Ureter (tissue), 1 donor: ENCODE data around the gene RIPOR1. TPM values are rescaled to one million over a fixed set of nuclear protein-coding genes. Genes with fewer than 3 reads are reported as not detected.

Experiments
- DNase-seq: peaks from one replicate; pipeline ENCODE4 v3.0.0-alpha.2; 2020; ENCODE audit warnings: low spot score
- total RNA-seq: library from RNA; stranded (reverse); gene quantifications from one replicate; pipeline ENCODE4 v1.2.4, GENCODE V29; 2023
- donor health status: DM: yes; HTN: yes; CAD: no.

The RIPOR1 gene
- total RNA-seq, 1 donor from 2014 or later = 57.6 TPM

DNA sequence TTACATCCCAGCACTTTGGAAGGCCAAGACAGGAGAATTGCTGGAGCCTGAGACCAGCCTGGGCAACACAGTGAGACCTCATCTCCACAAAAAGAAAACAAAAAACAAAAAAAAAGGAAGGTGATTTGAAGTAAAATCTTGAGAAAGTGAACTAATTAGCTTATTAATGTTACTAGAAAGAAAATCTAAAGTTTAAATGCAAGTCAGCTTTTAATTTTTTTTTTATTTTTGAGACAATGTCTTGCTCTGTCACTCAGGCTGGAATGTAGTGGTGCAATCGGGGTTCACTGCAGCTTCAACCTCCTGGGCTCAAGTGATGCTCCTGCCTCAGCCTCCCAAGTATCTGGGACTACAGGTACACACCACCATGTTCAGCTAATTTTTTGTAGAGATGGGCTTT, 30.2 kb downstream of the RIPOR1 start:
- no peak for DNase-seq

DNA sequence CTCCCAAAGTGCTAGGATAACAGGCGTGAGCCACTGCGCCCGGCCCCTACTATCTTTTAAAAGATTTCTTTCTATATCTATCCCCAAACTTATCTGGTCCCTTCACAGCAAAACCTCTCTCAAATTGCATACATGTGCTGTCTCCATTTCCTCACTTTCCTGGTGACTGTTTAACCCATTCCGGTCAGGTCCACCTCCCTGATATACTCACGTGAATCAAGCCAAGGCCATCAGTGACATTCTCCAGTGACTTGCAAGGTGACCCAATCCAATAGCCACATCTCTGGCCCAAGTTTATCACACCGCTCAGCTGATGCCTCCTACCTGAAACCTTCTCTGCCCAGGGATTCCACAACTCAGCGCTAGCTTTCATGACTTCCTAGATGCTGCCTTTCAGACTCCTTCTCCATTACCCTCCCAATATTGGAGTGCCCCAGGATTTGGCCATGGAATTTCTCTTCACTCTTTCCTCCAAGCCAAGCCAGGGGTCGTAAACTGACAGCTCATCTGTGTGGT, 32.3 kb downstream of the RIPOR1 start:
- no peak for DNase-seq

DNA sequence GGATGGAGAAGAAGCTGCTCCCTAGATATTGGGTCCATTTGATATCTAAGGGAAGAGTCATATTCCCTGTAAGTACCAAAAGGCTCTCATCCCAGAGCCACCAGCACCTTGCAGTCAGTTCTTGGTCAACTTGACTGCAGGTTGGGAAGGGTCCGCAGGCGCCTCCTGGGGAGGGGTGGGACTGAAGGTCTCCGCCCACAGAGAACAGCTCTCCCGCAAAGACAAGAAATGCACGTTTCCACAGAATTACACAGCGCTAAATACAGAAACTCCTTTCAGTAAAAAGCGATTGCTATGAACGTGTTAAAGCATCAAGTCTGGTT, 32.8 kb downstream of the RIPOR1 start:
- no peak for DNase-seq

DNA sequence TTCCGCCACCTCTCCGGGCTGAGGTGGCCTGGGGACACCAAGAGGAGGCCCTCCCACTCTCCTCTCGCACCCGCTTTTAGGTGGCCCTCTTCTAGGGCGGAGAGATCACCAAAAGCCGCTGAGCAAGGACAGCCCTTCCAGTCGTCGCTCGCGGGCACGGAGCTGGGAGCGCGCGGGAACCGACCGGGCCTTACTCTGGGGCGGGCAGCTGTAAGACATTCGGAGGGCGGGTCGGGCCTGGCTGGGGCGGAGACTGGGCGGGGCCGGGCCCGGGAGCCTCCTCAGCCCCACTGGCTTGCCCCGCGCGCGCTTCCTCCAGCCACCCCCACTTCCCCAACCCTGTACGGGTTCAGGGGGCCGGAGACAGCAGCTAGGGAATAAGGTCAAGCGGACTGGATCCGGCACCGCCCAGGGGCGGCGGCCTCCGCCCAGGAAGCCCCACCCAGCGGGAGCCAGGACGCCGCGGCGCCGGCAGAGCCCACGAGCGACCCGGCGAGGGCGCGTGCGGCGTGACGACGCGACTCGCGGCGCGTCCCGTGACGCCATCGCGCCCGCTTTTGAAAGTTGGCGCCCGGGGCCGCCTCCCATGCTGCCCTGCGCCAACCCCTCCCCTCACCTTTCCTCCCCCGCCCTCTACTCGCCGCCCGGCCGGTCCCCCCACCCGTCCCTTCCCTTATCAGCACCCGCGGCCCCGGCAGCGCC, 33.3 kb downstream of the RIPOR1 start:
- DNase-seq = peak; percentile 97

DNA sequence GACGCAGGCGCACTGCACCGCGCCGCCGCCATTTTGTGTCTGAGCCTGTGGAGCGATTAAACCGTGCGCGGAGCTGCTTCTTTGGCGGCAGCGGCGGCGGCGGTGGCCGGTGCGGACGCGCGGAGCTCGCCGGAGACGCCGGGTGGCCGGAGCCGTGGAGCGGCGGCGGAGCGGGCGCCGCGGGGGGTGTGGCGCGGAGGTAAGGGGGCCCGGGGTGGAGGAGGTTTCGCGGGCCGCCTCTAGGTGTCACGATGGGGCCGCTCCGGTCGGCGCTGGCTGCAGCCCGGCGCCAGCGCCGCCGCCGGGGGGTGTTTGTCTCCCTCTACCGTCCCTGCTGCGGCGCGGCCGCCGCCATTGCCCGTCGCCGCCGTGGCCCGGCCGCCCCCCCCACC, 33.9 kb downstream of the RIPOR1 start, which contains the start of gene CTCF:
CTCF (plus strand) TSS at position 1 of the 392 bp plus-strand sequence. CDS start 48,307 bp downstream, outside the sequence.
- DNase-seq = peak; percentile 83

DNA sequence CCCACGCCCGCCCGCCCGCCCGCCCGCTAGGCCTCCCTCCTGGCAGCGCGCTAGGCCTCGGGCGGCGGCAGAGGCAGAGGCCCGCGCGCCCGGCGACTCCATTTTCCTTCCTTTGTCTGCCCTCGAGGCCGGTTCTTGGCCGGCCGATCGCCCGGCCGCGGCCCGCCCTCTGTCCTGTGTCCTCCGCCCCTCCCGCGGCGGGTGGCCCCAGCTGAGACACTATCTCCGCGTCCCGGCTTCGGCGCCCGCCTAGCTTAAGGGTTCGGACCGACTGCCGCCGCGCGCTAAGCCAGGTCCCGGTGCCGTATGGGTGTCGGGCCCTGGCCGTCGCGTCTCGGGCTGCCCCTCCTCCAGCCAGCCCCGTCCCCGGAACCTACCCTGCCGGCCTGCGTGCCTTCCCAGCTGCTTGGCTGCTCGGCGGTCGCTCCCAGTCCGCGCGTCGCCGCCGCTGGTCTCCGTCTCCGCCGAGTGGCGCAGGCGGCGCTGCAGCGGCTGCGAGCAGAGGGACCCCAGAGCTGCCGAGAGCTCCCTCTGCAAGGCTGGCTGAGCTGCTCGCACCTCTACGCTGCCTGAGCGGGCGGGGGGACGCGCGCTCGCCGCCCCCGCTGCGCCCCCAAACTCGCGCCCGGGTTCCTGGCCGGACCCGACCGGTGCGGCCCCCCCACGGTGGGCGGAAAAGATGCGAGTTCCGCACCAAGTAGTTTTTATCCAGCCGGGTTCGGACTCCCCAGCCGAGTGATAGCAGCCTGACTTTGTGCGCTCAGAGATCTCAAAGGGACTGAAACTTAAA, 34.5 kb downstream of the RIPOR1 start:
- no peak for DNase-seq

DNA sequence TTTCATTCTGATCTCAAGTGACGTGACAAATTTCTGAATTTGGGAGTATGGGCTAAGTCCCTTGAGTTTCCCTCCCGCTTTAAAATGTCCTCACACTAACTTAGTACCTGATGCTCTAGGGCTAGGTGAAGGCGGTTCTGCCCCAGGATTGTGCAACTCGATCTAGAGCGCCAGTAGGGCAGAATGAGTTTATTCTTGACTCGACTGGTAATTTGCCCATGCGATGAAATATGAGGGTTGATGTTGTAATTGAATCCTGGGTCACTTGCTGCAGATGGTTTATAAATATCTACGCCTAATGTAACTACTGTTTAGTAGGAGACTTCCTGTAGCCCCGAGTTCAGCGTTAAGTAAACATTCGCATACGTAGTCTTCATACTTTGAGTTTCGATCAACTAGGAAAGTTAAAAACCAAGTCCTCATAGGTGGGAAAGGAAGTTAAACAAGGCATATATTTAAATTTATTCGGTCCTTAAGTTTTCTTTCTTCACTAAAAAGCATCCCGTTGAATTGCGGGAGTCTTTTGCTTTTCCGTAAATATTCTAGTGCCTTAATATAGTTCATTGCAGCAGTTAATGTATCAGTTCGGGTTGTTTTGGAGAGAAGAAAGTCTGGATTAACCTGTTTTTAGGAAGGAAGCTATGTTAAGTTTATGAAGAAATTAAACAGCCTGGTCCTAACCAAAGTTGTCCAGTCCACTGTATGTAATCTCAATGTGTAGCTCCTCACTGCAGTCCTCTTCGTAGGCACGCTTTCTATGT, 35.3 kb downstream of the RIPOR1 start:
- peak; percentile 70 for DNase-seq

DNA sequence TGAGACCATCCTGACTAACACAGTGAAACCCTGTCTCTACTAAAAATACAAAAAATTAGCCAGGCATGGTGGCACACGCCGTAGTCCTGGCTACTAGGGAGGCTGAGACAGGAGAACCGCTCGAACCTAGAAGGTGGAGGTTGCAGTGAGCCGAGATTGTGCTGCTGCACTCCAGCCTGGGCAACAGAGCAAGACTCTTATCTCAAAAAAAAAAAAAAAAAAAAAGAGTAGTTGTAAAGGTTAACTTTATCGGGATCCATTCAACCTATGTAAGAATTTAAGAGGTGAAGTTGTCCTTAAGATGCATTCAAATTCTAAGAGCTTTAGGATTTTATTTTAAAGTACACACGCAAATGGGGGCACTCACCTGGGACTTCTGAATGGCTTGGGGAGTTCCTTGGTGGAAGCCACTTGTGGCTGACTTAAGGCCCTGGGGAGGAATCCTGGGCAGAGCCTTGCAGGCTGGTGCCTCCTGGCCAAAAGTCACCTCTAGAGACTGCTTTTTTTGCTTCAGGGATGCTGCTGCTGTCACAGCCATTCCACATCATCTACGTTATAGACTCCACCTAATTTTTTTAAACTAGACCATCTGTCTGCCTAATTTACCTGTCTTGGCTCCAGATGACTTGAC, 37.0 kb downstream of the RIPOR1 start:
- no peak for DNase-seq

DNA sequence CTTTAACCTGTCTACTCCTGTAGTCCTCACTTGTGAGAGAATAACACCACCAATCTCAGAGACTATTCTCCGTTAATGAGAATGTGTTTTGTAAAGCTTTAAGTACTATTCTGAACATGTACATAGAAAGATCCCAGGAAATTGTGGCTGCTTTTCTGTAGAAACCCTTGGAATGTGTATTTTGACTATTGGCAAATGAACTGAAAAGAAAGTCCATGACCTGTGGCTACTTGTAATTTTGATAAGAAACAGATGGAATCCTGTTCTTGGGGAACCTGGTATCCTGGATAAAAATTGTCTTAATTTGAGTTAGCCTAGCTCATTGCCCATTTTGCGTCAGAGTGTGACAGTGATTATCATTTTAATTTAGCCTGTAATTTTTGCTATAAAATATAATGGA, 42.8 kb downstream of the RIPOR1 start:
- DNase-seq = no peak

DNA sequence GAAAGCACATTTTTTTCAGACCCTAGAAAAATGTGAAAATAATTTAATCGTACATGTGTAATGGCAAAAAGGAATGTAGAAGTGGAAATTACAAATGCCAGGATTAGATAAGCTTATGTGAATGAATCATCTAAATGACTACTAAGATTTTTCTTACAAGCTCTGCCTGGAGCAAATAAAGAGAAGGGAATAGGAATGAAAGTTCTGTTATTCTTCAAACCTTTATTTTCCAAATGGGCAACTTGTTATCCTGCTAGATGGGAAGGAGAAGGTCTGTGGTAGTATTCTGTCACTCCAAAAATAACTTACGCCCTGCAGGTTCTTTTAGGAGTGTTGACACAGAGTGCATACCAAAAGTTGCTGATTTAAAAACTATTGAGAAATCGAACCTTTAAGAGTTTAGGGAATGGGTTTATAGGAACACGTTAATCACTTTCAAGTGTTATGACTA, 43.4 kb downstream of the RIPOR1 start:
- no peak for DNase-seq

DNA sequence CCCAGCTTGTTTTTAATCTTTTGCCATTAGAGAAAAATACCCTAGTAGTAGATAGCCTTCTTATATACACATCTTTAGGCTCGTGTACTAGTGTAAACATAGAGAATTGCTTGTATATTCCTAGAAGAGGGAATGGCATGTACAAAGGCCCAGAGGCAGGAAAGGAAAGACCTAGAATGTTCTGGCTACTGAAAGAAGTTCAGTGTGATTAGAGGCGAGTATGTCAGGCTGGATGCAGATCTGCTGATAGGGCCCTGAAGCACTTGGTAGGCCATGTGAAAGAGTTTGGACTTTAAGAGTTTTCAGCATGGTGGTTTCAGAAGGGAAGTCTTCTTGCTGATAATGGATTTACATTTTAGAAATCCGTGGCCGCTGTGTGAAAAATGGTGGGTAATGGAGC, 51.1 kb downstream of the RIPOR1 start:
- DNase-seq = no peak

DNA sequence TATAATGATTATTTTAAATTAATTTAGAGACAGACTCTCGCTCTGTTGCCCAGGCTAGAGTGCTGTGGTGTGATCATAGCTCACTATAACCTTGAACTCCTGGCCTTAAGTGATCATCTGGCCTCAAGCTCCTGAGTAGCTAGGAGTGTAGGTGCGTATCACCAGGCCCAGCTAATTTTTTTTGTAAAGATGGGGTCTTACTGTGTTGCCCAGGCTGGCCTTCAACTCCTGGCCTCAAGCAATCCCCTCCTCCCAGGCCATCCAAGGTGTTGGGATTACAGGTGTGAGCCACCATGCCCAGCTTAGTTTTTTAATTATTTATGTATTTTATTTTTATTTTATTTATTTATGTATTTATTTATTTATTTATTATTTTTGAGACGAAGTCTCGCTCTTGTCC, 51.6 kb downstream of the RIPOR1 start:
- no peak for DNase-seq

DNA sequence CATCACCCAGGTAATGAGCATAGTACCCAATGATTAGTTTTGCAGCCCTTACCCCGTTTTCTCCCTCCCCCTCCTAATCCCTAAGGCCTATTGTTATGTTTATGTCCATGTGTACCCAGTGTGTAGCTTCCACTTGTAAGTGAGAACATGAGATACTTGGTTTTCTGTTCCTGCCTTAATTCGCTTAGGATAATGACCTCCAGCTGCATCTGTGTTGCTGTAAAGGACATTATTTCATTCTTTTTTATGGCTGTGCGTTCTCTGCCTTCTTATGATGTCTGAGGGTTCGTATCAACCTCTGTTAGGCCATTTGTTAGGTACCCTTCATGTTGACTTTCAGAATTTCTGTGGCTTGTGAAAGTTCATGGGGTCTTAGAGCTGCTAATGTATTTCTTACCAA, 64.7 kb downstream of the RIPOR1 start:
- DNase-seq = no peak

DNA sequence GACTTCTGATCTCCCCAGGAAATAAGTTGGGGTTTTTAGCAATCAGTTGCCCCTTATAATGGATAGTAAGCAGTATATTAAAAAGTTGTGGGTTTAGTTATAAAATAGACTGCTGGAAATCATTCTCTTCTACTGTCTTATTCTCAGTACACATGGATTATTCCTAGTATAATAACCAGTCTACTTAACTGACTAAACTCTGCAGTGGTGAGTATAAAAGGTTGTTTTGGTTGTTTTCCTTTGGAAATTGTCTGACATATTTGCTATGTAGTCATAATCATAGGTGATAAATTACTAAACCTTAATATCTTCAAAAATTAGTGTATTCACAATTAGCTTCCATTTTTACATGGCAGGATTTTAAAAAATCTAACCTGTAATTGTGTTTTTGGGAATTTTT, 65.1 kb downstream of the RIPOR1 start:
- no peak for DNase-seq

DNA sequence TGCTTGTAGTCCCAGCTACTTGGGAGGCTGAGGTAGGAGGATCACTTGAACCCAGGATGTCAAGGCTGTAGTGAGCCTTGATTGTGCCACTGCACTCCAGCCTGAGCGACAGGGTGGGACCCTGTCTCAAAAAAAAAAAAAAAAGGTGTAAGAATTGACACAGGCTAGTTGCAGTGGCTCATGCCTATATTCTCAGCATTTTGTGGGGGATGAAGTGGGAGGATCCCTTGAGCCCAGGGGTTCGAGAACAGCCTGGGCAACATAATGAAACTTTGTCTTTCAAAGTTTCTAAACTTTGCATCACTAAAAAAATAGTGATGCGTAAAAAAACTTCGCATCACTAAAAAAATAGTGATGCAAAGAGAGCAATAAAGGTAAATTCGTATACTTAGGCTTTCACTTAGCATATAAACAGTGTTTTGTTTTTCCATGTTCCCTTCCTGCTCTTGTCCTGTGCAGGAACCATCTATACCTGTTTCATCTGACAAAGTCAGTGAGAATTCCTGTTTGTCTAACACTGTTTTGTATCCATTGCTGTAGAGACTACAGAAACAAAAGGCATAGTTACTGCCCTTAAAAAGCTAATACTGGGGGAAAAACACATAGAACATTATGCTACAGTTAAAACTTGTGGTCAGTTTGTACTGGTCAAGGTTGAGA, 65.8 kb downstream of the RIPOR1 start:
- no peak for DNase-seq

DNA sequence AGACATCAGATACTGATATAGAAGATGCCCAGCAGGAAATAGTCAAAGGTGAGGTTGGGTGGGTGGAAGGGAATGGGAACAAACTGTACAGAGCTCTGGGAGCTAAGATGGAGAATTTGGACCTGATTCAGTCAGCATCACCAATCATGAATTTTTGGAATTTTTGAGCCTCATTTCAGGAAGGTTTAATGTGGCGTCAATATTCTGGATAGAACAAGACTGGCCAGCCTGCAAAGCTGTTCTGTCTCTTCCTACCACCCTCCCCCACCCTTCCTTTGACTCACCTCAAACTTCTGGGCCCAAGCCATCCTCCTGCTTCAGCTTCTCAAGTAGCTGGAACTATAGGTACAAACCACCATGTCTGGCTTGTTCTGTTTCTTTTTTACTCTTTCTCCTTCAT, 66.3 kb downstream of the RIPOR1 start:
- no peak for DNase-seq

Other genes with a start within 250 kb of the RIPOR1 start
- gene PLEKHG4, start 249.3 kb upstream of the RIPOR1 start, total RNA-seq = 10.3 TPM
- gene KCTD19, start 202.1 kb upstream of the RIPOR1 start, total RNA-seq = not detected
- gene LRRC36, start 202.0 kb upstream of the RIPOR1 start, total RNA-seq = not detected
- gene TPPP3, start 135.3 kb upstream of the RIPOR1 start, total RNA-seq = 12.5 TPM
- gene ZDHHC1, start 112.4 kb upstream of the RIPOR1 start, total RNA-seq = 14.3 TPM
- 5.6 TPM for gene HSD11B2, start 97.7 kb upstream of the RIPOR1 start, total RNA-seq
- gene ATP6V0D1, start 47.7 kb upstream of the RIPOR1 start, total RNA-seq = 89.2 TPM
- not detected for gene AGRP, start 45.3 kb upstream of the RIPOR1 start, total RNA-seq
- 54.6 TPM for gene CTCF, start 33.7 kb downstream of the RIPOR1 start, total RNA-seq
- 5.7 TPM for gene CARMIL2, start 116.3 kb downstream of the RIPOR1 start, total RNA-seq
- 14.3 TPM for gene ACD, start 131.4 kb downstream of the RIPOR1 start, total RNA-seq
- gene PARD6A, start 132.1 kb downstream of the RIPOR1 start, total RNA-seq = 1.6 TPM
- gene ENKD1, start 137.9 kb downstream of the RIPOR1 start, total RNA-seq = 18.0 TPM
- 2.7 TPM for gene C16orf86, start 138.0 kb downstream of the RIPOR1 start, total RNA-seq
- 36.5 TPM for gene GFOD2, start 190.5 kb downstream of the RIPOR1 start, total RNA-seq